ENCODE measurements around the gene HOOK1. TPM values are rescaled to one million over a fixed set of nuclear protein-coding genes. Genes with fewer than 3 reads are reported as not detected.
"Not testable (repeated sequence)": the region's sequence is repeated elsewhere in the genome, so short reads cannot be mapped to it uniquely, and the experiment has no call there.

The HOOK1 gene
- total RNA-seq, 1 experiment from 2014 or later: 272 TPM

GRCh38 chr1:59906931-59907330 lies 92.2 kb downstream of the HOOK1 start:
- Histone ChIP-seq H3K36me3 (ENCODE audit: insufficient read depth, low read length, poor library complexity, severe bottlenecking) (no peaks in the 10 kb centered on the region), H3K4me3 (ENCODE audit: low read depth, low read length, poor library complexity, severe bottlenecking) (no peak overlapping the region), H3K9me3 (ENCODE audit: low read depth, low read length, poor library complexity, severe bottlenecking) (no peaks in the 10 kb centered on the region), H3K27ac (ENCODE audit: low read depth, low read length, poor library complexity, severe bottlenecking) (no peak overlapping the region), H3K4me1 (ENCODE audit: insufficient read depth, low read length, poor library complexity, severe bottlenecking) (no peaks in the 10 kb centered on the region), H3K27me3 (replicated peaks; ENCODE audit: insufficient read depth, low read depth, low read length, poor library complexity) (no peaks in the 10 kb centered on the region)
- BruUV-seq (replicated peaks): no TSS peak
- DNase-seq (ENCODE audit: low spot score): no peak
- ChIA-PET POLR2A (ENCODE audit: low non-redundant PET) (no interaction called here), CTCF (no interaction called here)
- intact Hi-C loops (cut with micrococcal nuclease; ENCODE audit: unreplicated experiment): no loop called here
- TF ChIP-seq CTCF (conservative IDR thresholded peaks at IDR 0.05; ENCODE audit: low read depth, low read length) (no peak), EZH2 (IDR thresholded peaks at IDR 0.05; ENCODE audit: borderline replicate concordance, low read depth, low read length, poor library complexity, severe bottlenecking) (no peak)

- no TSS peak for BruUV-seq (replicated peaks)
- intact Hi-C loops (cut with micrococcal nuclease; ENCODE audit: unreplicated experiment): no loop called here
- POLR2A ChIA-PET (ENCODE audit: low non-redundant PET): no interaction called here
- no peak for TF ChIP-seq CTCF (conservative IDR thresholded peaks at IDR 0.05; ENCODE audit: low read depth, low read length)
- TF ChIP-seq EZH2 (IDR thresholded peaks at IDR 0.05; ENCODE audit: borderline replicate concordance, low read depth, low read length, poor library complexity, severe bottlenecking): no peak
- no peaks in the 10 kb centered on the region for H3K27me3 ChIP-seq (replicated peaks; ENCODE audit: insufficient read depth, low read depth, low read length, poor library complexity)
- no peak overlapping the region for H3K4me3 ChIP-seq (ENCODE audit: low read depth, low read length, poor library complexity, severe bottlenecking)
- CTCF ChIA-PET: no interaction called here
- H3K36me3 ChIP-seq (ENCODE audit: insufficient read depth, low read length, poor library complexity, severe bottlenecking): no peaks in the 10 kb centered on the region
- H3K4me1 ChIP-seq (ENCODE audit: insufficient read depth, low read length, poor library complexity, severe bottlenecking): no peaks in the 10 kb centered on the region
- H3K27ac ChIP-seq (ENCODE audit: low read depth, low read length, poor library complexity, severe bottlenecking): no peak overlapping the region
- no peak for DNase-seq (ENCODE audit: low spot score)
- no peaks in the 10 kb centered on the region for H3K9me3 ChIP-seq (ENCODE audit: low read depth, low read length, poor library complexity, severe bottlenecking)
Measured at GRCh38 chr1:59908084-59908483, 93.3 kb downstream of the HOOK1 start.

GRCh38 chr1:59908682-59909081 lies 93.9 kb downstream of the HOOK1 start:
- CTCF ChIA-PET: no interaction called here
- POLR2A ChIA-PET (ENCODE audit: low non-redundant PET): no interaction called here
- Histone ChIP-seq H3K36me3 (ENCODE audit: insufficient read depth, low read length, poor library complexity, severe bottlenecking) (no peaks in the 10 kb centered on the region), H3K4me3 (ENCODE audit: low read depth, low read length, poor library complexity, severe bottlenecking) (no peak overlapping the region), H3K9me3 (ENCODE audit: low read depth, low read length, poor library complexity, severe bottlenecking) (no peaks in the 10 kb centered on the region), H3K27me3 (replicated peaks; ENCODE audit: insufficient read depth, low read depth, low read length, poor library complexity) (no peaks in the 10 kb centered on the region), H3K27ac (ENCODE audit: low read depth, low read length, poor library complexity, severe bottlenecking) (no peak overlapping the region), H3K4me1 (ENCODE audit: insufficient read depth, low read length, poor library complexity, severe bottlenecking) (no peaks in the 10 kb centered on the region)
- no peak for TF ChIP-seq CTCF (conservative IDR thresholded peaks at IDR 0.05; ENCODE audit: low read depth, low read length)
- no peak for TF ChIP-seq EZH2 (IDR thresholded peaks at IDR 0.05; ENCODE audit: borderline replicate concordance, low read depth, low read length, poor library complexity, severe bottlenecking)
- no peak for DNase-seq (ENCODE audit: low spot score)
- intact Hi-C loops (cut with micrococcal nuclease; ENCODE audit: unreplicated experiment): no loop called here
- BruUV-seq (replicated peaks): no TSS peak

- CTCF ChIA-PET; H3K9me3 ChIP-seq (ENCODE audit: low read depth, low read length, poor library complexity, severe bottlenecking); H3K27ac ChIP-seq (ENCODE audit: low read depth, low read length, poor library complexity, severe bottlenecking); POLR2A ChIA-PET (ENCODE audit: low non-redundant PET); BruUV-seq (replicated peaks); H3K27me3 ChIP-seq (replicated peaks; ENCODE audit: insufficient read depth, low read depth, low read length, poor library complexity); DNase-seq (ENCODE audit: low spot score); H3K36me3 ChIP-seq (ENCODE audit: insufficient read depth, low read length, poor library complexity, severe bottlenecking); intact Hi-C loops (cut with micrococcal nuclease; ENCODE audit: unreplicated experiment); H3K4me3 ChIP-seq (ENCODE audit: low read depth, low read length, poor library complexity, severe bottlenecking); H3K4me1 ChIP-seq (ENCODE audit: insufficient read depth, low read length, poor library complexity, severe bottlenecking): not testable (repeated sequence)
Measured at GRCh38 chr1:59914791-59915286, 100.1 kb downstream of the HOOK1 start.

All from A673 (cell line).